COR-L47 (cell line): ENCODE results near the gene TXLNB.

Experiments used
- DNase-seq: peaks from one replicate; lab custom pipeline; 2025; lab: John Stamatoyannopoulos, UW

TXLNB gene

DNA sequence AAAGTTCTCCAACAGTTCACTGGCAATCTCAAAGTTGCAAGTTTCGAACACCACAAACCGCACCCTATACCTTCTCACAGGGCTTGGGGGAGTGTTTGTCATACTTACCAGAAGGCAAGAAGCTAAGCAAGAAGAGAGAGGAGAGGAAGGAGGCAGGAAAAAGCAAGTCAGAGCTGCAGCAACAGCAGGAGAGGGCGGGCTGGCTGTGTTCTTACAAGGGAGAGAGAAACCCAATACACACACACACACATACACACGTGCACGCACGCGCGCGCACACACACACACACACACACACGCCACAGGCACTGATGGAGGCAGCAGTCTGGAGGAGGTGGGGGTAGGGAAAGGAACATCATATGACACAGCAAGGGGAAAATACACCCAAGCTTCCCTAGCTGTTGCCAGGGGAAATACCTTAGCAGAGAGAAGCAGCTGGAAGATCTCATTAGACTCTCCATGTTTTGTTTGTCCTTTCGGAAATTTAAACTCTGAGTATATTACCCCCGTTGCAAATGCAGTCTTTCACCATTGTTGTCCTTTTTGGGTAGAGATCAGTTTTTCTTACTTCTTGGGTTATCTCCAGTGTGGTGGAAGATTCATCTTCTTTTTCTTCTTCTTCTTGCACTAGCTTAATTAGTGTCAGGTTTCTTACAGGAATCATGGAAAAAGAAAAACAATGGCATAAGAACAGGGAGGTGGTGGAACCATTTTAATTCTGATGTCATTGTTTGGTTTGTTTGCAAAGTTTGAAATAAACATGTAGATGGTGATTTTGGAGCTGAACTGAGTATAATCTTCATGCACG is at the start of gene TXLNB:
TSS of gene TXLNB (minus strand) at position 186 of the 807 bp plus-strand sequence. CDS start 3,099 bp downstream, outside the sequence.
- peak; percentile 47 for DNase-seq

DNA sequence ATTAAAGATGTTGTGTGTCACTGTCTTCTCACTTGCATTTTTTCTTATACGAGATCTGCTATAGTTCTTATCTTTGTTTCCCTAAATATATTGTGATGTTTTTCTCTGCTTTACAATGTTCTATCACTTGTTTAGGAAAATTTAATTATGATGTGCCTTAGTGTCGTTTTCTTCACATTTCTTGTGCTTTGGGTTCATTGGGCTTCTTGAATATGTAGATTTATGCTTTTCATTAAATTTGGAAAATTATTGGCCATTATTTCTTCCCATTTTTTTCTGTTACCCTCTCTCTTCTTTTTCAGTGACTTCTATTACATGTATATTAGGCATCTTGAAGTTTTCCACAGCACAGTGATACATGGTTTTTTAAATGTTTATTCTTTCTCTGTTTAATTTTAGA is 49.3 kb upstream of the TXLNB start:
- DNase-seq: no peak

GRCh38 chr6:139338795-139339194 is 47.0 kb upstream of the TXLNB start:
- no peak for DNase-seq

DNA sequence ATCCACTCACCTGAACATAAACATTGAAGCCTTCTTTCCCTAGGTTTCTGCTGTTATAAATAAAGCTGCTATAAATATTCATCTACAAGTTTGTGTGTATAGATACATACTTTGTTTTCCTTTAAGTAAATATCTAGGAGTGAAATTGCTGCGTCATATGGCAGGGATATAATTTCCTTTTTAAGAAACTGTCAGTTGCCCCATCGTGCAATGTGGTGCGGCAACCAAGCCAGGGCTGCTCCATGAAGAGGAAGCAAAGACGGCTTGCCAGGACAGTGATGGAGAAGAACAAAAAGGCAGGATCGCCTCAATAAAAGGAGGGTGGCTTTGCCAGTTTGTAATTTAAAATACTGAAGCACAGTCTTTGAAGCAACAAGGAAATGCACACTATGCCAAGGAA is 46.0 kb upstream of the TXLNB start:
- no peak for DNase-seq

GRCh38 chr6:139337001-139337400 is 45.2 kb upstream of the TXLNB start:
- no peak for DNase-seq

GRCh38 chr6:139336488-139336887 is 44.7 kb upstream of the TXLNB start:
- peak; percentile 52 for DNase-seq

DNA sequence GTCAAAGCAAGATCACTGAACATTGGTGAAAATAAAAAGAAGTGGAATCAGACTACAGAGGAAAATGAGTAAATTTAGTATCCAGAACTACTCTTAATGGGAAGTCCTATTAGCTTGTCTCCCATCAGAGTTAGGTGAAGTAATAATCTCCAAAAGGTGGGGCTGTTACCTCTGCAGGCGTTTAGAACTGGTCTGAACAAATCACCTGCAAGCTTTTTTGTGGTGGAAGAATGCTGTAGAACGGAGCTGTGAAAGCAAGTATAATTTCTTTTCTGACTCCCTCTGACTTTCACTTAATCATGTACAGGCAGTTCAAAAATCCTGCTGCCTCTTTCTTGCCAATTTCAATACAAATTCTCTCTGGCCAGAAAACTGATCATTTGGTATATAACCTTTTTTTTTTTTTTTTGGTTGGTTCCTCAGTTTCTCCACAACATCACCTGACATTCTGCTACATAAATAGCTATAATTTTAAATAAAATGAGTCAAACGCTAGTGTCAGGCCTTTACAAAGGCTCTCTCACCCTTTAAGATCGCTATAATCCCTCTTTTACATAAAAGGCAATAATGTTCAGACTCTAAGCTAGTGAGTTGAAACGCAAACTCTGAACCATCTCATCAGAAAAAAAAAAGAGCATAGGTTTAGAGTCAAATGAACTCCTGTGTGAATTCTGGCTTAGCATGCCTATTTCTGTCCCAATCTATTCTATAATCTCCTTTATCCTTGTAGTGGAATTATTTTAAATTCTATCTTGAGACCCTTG is 43.8 kb upstream of the TXLNB start:
- DNase-seq: no peak

DNA sequence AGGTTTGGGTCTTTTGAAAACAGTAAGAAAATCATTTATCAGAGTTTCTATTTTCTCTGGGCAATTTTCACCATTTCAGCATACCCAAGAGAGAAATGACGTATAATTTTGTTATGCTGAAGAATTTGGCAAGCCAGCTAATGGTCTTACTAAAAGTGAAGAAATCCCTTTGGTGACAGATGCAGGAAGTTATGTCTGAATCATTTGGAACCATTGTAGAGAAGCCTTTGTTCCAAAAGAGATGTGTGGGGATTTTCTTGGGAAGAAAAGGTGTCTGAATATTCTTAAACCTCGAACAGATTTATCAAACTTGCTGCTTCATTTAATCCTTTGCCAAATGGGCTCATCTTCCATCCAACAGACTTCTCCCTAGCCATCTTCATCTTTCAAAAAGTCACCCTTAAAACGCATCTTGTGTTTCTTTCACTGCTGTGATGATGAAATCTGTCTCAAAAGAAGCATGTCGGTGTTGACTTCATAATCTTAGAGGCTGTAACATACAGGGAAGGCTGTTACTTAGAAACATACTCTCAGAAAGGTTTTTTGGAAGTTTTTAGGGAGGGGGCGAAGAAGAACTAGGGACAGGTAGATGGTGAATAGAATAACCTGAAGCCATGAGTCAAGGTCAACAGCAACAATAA is 43.1 kb upstream of the TXLNB start:
- no peak for DNase-seq

GRCh38 chr6:139330826-139331500 is 39.2 kb upstream of the TXLNB start:
- DNase-seq: no peak

DNA sequence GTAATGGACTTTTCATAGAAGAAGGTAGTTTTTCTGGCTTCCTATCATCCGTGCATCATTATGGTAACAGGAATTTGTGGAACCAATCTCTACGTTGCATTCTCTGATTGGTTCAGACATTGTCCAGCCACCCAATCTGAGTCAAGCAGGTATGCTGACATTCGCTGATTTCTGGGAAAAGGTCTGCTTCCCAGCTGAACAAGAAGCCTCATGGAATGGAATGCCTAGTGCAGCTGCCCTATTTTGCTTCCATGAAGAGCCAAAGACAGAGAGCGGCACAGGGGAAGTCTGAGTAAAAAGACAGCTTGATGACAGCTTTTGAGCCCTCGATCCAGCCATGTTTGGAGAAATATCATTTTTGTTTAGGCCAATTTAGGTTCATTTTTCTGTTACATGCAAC is 38.5 kb upstream of the TXLNB start:
- no peak for DNase-seq

DNA sequence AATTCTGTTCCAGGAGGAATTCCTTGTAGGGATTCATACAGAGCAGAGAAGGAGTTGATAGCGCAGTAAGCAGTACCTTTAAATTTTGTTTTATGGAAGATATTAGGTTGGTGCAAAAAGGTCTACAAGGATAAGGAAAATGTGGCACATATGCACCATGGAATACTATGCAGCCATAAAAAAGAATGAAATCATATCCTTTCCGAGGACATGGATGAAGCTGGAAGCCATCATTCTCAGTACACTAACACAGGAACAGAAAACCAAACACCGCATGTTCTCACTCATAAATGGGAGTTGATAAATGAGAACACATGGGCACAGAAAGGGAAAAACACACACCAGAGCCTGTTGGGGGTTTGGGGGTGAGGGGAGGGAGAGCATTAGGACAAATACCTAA is 37.4 kb upstream of the TXLNB start:
- no peak for DNase-seq

DNA sequence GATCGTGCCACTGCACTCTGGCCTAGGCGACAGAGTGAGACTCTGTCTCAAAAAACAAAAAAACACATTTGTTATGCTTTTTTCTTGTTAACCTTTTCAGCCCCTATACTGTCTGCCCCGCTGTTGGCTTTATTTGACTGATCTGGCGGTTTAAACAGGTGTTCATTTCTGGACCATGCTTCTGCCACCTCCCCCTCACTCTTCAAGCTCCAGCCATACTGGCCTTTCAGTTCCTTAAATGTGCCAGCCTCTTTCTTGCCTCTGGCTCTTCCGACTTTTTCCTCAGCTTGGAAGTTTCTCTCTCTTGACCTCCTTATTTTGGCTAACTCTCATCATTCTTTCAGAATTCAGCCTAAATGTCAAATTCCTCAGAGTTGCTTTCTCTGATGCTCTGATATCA is 35.2 kb upstream of the TXLNB start:
- DNase-seq: no peak

DNA sequence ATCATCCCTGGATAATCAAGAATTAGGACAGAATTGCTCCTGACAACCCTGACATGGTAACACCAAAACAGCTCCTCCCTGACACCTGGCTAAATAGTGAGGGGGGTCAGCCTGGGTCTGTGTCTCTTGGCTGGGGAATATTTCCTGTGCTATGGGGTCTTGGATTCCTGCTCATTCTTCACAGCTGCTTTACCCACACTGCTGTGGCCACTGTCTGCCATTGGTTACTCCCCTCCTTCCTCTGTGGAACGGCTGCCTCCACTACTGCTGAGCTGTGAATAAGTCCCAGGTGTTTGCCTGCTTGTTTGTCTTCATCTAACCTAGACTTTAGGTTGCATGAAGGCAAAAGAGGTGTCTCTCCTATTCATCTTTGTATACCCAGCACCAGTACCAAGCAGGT is 33.9 kb upstream of the TXLNB start:
- no peak for DNase-seq

DNA sequence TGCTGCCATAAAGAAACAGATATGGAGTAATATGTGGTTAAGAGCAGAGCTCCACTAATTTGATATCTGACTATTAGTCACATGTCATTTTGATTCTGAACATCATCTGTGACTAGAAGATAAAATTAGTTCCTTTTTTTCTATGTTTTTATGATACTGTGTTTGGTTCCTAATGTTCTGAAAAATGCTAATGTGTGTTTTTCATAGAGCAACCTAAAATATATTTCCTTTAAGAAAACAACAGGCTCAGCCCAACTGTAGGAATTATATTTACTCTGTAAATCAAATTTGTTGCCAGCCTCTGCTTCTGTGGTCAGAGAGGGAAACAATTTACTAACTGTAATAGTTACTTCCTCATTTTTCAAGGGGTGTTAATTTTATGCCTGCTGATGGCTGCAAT is 33.3 kb upstream of the TXLNB start:
- DNase-seq: no peak

GRCh38 chr6:139324301-139324555 is 32.4 kb upstream of the TXLNB start:
- DNase-seq: no peak

- DNase-seq: no peak
These were observed 31.9 kb upstream of the TXLNB start for GRCh38 chr6:139323511-139324300.

GRCh38 chr6:139320081-139320480 is 28.3 kb upstream of the TXLNB start:
- DNase-seq: no peak

- DNase-seq: no peak
These were observed 25.0 kb upstream of the TXLNB start for GRCh38 chr6:139316622-139317317.

GRCh38 chr6:139313784-139314545 is 22.2 kb upstream of the TXLNB start:
- DNase-seq: no peak

DNA sequence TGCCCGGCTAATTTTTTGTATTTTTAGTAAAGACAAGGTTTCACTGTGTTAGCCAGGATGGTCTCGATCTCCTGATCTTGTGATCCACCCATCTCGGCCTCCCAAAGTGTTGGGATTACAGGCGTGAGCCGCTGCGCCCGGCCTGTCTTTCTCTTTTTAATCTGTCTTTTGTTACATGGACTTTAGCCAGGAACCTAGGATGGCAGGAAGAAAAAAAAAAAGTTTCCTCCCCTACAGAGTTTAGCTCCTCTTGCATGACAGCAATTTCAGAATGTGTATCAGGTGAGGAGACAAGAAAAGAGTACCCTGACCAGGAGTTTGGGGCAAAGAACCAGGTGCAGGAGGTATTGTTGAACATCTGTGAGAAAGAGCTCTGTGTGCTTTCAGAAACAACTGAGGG is 21.4 kb upstream of the TXLNB start:
- DNase-seq: no peak
